Naive thymus-derived CD4-positive, alpha-beta T cell (primary cell): ENCODE results near the gene FAM110A. TPM values are rescaled to one million over a fixed set of nuclear protein-coding genes. Genes with fewer than 3 reads are reported as not detected.
A peak's percentile ranks its signal among the peaks of the same experiment; 100 is the strongest.

Experiments used
- ATAC-seq: fragments of 150-1000 bp; cut with Tn5 transposase; 2 replicates; pipeline ENCODE4 v1.10.0; 2021; ENCODE audit warnings: mild to moderate bottlenecking, moderate library complexity
- CTCF ChIA-PET: fragments of 350-600 bp; sonication (Branson Sonifier 250); formaldehyde crosslinking; loops from one replicate; lab custom pipeline; 2021; ENCODE audit warnings: antibody characterized with exemption; lab: Charles Lee
- POLR2A ChIA-PET: fragments of 350-600 bp; sonication (Branson Sonifier 250); formaldehyde crosslinking; loops from one replicate; lab custom pipeline; 2021; ENCODE audit warnings: antibody characterized with exemption, inconsistent platforms; lab: Charles Lee
- DNase-seq, 9 donors: peaks; one replicate each; pipeline versions ENCODE4 v3.0.0 to v3.0.0-alpha.2; 2020 to 2022; ENCODE audit warnings: mixed read lengths in 1 of 9
- H3K27ac ChIP-seq: one replicate; pipeline ENCODE4 v1.7.0; 2013; ENCODE audit warnings: mild to moderate bottlenecking, low read depth, low read length, moderate library complexity
- H3K27me3 ChIP-seq, 2 donors: one replicate each; pipeline ENCODE4 v1.7.0; 2013; ENCODE audit warnings: low read length in 2 of 2, mild to moderate bottlenecking in 2 of 2, moderate library complexity in 2 of 2; ENCODE audit not compliant: control insufficient read depth in 2 of 2, insufficient read depth in 2 of 2
- H3K36me3 ChIP-seq, 3 experiments: 1 replicate in 2 of 3; 2 replicates in 1 of 3; pipeline ENCODE4 v1.7.0; 2013; ENCODE audit warnings: low read length in 3 of 3, mild to moderate bottlenecking in 3 of 3, moderate library complexity in 1 of 3; ENCODE audit not compliant: insufficient read depth in 3 of 3, control insufficient read depth in 2 of 3
- H3K4me1 ChIP-seq, 2 donors: one replicate each; pipeline ENCODE4 v1.7.0; 2013; ENCODE audit warnings: low read length in 2 of 2, mild to moderate bottlenecking in 2 of 2, moderate library complexity in 1 of 2; ENCODE audit not compliant: control insufficient read depth in 2 of 2, insufficient read depth in 2 of 2
- H3K4me3 ChIP-seq: 2 replicates; pipeline ENCODE4 v1.7.0; 2013; ENCODE audit warnings: mild to moderate bottlenecking, low read length
- H3K9me3 ChIP-seq, 3 experiments: 1 replicate in 2 of 3; 2 replicates in 1 of 3; pipeline ENCODE4 v1.7.0; 2013; ENCODE audit warnings: low read length in 3 of 3; ENCODE audit not compliant: control insufficient read depth in 2 of 3
- H3K27ac Mint-ChIP-seq, 9 donors: one replicate each; pipeline ENCODE4 v1.8.0; 2020 to 2022; ENCODE audit warnings: mixed read lengths in 9 of 9, mild to moderate bottlenecking in 8 of 9, moderate library complexity in 5 of 9, inconsistent platforms in 2 of 9
- H3K27me3 Mint-ChIP-seq, 5 donors: one replicate each; pipeline ENCODE4 v1.8.0; 2021 to 2022; ENCODE audit warnings: mixed read lengths in 5 of 5, mild to moderate bottlenecking in 1 of 5
- H3K36me3 Mint-ChIP-seq, 5 donors: one replicate each; pipeline ENCODE4 v1.8.0; 2020 to 2022; ENCODE audit warnings: mixed read lengths in 5 of 5, mild to moderate bottlenecking in 3 of 5, inconsistent platforms in 1 of 5
- H3K4me1 Mint-ChIP-seq, 7 donors: one replicate each; pipeline ENCODE4 v1.8.0; 2020 to 2022; ENCODE audit warnings: mixed read lengths in 7 of 7, mild to moderate bottlenecking in 3 of 7, inconsistent platforms in 1 of 7
- H3K4me3 Mint-ChIP-seq, 10 donors: one replicate each; pipeline ENCODE4 v1.8.0; 2020 to 2022; ENCODE audit warnings: mild to moderate bottlenecking in 10 of 10, mixed read lengths in 10 of 10, moderate library complexity in 6 of 10, inconsistent platforms in 2 of 10
- H3K9me3 Mint-ChIP-seq, 11 donors: one replicate each; pipeline ENCODE4 v1.8.0; 2020 to 2022; ENCODE audit warnings: mixed read lengths in 11 of 11, mild to moderate bottlenecking in 4 of 11, inconsistent platforms in 1 of 11, moderate library complexity in 1 of 11
- intact Hi-C, 2 donors: fragments of 100-400 bp; cut with micrococcal nuclease; formaldehyde crosslinking; loops; one replicate each; pipeline ENCODE4 v1.15.1; 2023
- polyA plus RNA-seq, 2 donors: library from polyadenylated mRNA; unstranded; fragments of 300-500 nt; fragmentation: Illumina TruSeq; gene quantifications; one replicate each; pipeline ENCODE4 v1.2.3, GENCODE V29; 2021
- total RNA-seq, 6 experiments: library from RNA in 5 of 6; stranded (reverse) in 5 of 6; gene quantifications; 1 replicate in 5 of 6; 2 replicates in 1 of 6; pipeline ENCODE4 v1.2.3 and lab custom pipeline; 2021 to 2026

The FAM110A gene
- total and polyA plus RNA-seq, 7 experiments from 2014 or later: 6.6 to 47.4 (median 23.4) TPM

DNA sequence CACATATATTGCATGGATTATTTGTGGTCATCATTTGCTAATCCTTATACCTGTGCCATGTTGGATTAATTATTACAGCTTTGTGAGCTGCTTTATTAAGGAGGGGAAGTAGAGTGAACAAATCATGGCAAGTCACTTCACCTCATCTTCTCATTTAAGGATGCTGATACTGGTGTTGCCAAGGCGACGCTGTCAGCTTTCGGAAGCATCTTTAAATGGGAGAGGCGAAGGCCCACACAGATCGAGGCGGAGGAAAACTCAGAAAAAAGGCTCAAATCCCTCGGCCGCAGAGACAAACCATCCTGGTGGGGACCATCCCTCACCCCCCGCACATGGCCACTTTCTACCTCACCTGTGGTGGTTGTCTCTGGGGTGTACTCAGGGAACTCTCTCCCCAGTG, 34.8 kb downstream of the FAM110A start:
- ChIA-PET POLR2A (no interaction called here), CTCF (no interaction called here)
- Mint-ChIP-seq H3K4me1 (peaks cover 0 to 6% (median under 1%) of the 10 kb centered on the region in 7 donors), H3K36me3 (peaks cover 0 to 2% (median 0%) of the 10 kb centered on the region in 5 donors), H3K27me3 (peaks cover 0 to 7% (median under 1%) of the 10 kb centered on the region in 5 donors), H3K4me3 (no peak overlapping the region), H3K27ac (peak overlapping the region in 1 of 9 donors; percentile 65), H3K9me3 (peaks cover 0 to 2% (median 0%) of the 10 kb centered on the region in 11 donors)
- Histone ChIP-seq H3K27ac (no peak overlapping the region), H3K4me3 (no peak overlapping the region), H3K9me3 (no peaks in the 10 kb centered on the region), H3K27me3 (no peaks in the 10 kb centered on the region), H3K4me1 (no peaks in the 10 kb centered on the region), H3K36me3 (no peaks in the 10 kb centered on the region)
- intact Hi-C loops: no loop called here
- ATAC-seq (no peak), DNase-seq (no peak)

DNA sequence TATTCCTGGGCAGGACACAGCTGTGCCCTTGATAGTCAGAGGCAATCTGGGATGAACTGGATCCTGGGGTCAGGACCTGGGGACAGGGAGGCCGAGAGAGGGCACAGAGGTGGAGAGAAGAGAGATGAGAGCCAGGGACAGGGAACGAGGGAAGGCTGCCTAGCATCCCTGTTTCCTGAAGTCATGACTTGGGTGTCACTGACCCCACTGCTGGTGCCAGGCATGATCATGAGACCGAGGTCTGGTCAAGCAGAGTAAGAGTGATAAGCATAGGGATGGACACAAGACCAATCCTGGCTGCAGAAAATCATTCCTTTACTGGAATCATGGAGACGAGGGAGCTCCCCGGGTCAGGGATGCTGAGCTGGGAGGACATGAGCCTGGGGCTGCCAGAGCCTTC, 36.1 kb downstream of the FAM110A start:
- no peak for ATAC-seq
- Histone ChIP-seq H3K36me3 (no peaks in the 10 kb centered on the region), H3K27me3 (no peaks in the 10 kb centered on the region), H3K4me1 (no peaks in the 10 kb centered on the region), H3K4me3 (no peak overlapping the region), H3K9me3 (no peaks in the 10 kb centered on the region), H3K27ac (no peak overlapping the region)
- Mint-ChIP-seq H3K4me1 (peaks cover 0 to 7% (median 4%) of the 10 kb centered on the region in 7 donors), H3K27ac (no peak overlapping the region), H3K9me3 (peaks cover 0 to 2% (median 0%) of the 10 kb centered on the region in 11 donors), H3K4me3 (no peak overlapping the region), H3K36me3 (peaks cover 0 to 6% (median 0%) of the 10 kb centered on the region in 5 donors), H3K27me3 (peaks cover 0 to 7% (median 5%) of the 10 kb centered on the region in 5 donors)
- ChIA-PET POLR2A (no interaction called here), CTCF (no interaction called here)
- intact Hi-C loops: no loop called here
- no peak for DNase-seq

DNA sequence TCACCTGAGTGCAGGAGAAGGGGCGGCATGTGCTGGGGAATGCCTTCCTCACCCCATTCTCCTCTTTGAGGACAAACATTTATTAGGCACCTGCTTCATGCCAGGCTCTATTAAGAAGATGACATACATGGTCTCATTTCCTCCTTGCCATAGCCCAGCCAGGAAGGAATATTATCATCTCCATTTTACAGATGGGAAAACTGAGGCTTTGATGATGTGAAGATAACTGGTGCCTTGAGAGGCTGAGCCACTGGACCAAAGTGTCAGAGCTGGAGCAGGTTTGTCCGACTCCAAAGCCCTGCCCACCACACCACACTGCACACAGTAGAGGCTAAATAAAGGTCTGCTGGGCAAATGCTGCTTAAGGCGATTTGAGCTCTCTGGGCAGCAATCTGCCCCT, 37.2 kb downstream of the FAM110A start:
- no peak for ATAC-seq
- Histone ChIP-seq H3K36me3 (no peaks in the 10 kb centered on the region), H3K9me3 (no peaks in the 10 kb centered on the region), H3K27me3 (no peaks in the 10 kb centered on the region), H3K4me1 (no peaks in the 10 kb centered on the region), H3K27ac (no peak overlapping the region), H3K4me3 (no peak overlapping the region)
- intact Hi-C loops: no loop called here
- peak overlapping the region in 1 of 9 donors; percentile 45 for H3K27ac Mint-ChIP-seq
- POLR2A ChIA-PET: no interaction called here
- peaks cover 0 to 6% (median 0%) of the 10 kb centered on the region in 5 donors for H3K36me3 Mint-ChIP-seq
- peaks cover 0 to 7% (median 4%) of the 10 kb centered on the region in 7 donors for H3K4me1 Mint-ChIP-seq
- DNase-seq: no peak
- H3K4me3 Mint-ChIP-seq: no peak overlapping the region
- H3K9me3 Mint-ChIP-seq: peaks cover 0 to 2% (median 0%) of the 10 kb centered on the region in 11 donors
- CTCF ChIA-PET: no interaction called here
- peaks cover 0 to 6% (median 5%) of the 10 kb centered on the region in 5 donors for H3K27me3 Mint-ChIP-seq

DNA sequence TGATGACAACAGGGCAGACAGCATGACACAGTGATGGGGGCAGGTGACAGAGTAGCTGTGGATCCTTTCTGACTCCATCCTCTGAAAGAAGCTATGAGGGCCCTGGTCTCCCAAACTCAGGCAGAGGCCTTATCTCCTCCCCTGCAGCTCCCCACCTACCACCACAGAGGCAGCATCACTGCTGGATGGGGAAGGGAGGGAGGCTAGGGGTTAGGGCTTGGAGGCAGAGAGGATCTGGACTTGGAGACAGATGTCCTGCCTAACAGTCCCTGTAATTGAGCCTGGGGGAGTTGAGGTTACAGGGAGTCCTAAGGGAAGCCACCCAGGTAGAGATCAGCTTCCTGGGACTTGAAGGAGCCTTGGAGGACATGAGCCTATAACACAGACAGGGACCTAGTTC, 37.9 kb downstream of the FAM110A start:
- ChIA-PET POLR2A (no interaction called here), CTCF (no interaction called here)
- H3K9me3 Mint-ChIP-seq: peaks cover 0 to 2% (median 0%) of the 10 kb centered on the region in 11 donors
- H3K4me1 Mint-ChIP-seq: peaks cover 0 to 7% (median 4%) of the 10 kb centered on the region in 7 donors
- H3K27me3 ChIP-seq: no peaks in the 10 kb centered on the region
- no peak overlapping the region for H3K4me3 Mint-ChIP-seq
- DNase-seq (no peak), ATAC-seq (no peak)
- no peak overlapping the region for H3K27ac Mint-ChIP-seq
- no peaks in the 10 kb centered on the region for H3K36me3 ChIP-seq
- no peak overlapping the region for H3K4me3 ChIP-seq
- no peaks in the 10 kb centered on the region for H3K9me3 ChIP-seq
- peaks cover 0 to 6% (median 0%) of the 10 kb centered on the region in 5 donors for H3K36me3 Mint-ChIP-seq
- no peak overlapping the region for H3K27ac ChIP-seq
- peaks cover 0 to 6% (median 5%) of the 10 kb centered on the region in 5 donors for H3K27me3 Mint-ChIP-seq
- H3K4me1 ChIP-seq: no peaks in the 10 kb centered on the region
- intact Hi-C loops: no loop called here

DNA sequence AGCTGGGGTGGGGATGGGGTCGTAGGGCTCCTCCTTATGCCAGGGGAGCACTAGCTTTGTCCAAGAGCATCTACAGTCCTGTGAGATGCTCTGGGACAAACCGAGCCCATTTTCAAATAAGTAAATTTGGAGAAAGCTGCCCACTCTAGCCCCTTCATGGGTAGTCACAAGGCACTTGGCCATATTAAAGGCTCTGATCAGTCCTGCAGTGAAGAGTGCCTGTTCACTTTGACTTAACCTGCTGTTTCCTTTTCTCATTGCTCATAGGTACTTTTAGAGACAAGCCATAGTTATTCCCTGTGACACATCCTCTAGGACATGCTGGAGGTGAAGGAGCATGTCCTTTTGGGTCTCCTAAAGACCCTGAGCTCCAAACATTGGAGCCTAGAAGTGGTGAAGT, 38.4 kb downstream of the FAM110A start:
- peaks cover 0 to 7% (median 4%) of the 10 kb centered on the region in 7 donors for H3K4me1 Mint-ChIP-seq
- ChIA-PET CTCF (interaction anchor here (0.7 kb wide), 1 partner anchor 76 kb away, joined by 3 read pairs; no protein-coding TSS in a partner anchor), POLR2A (no interaction called here)
- H3K9me3 Mint-ChIP-seq: peaks cover 0 to 2% (median 0%) of the 10 kb centered on the region in 11 donors
- Histone ChIP-seq H3K36me3 (no peaks in the 10 kb centered on the region), H3K4me3 (no peak overlapping the region), H3K4me1 (no peaks in the 10 kb centered on the region), H3K27ac (no peak overlapping the region), H3K27me3 (no peaks in the 10 kb centered on the region), H3K9me3 (no peaks in the 10 kb centered on the region)
- no peak for ATAC-seq
- no peak overlapping the region for H3K4me3 Mint-ChIP-seq
- intact Hi-C loops: no loop called here
- peaks cover 0 to 6% (median 5%) of the 10 kb centered on the region in 5 donors for H3K27me3 Mint-ChIP-seq
- no peak for DNase-seq
- peaks cover 0 to 6% (median 0%) of the 10 kb centered on the region in 5 donors for H3K36me3 Mint-ChIP-seq
- H3K27ac Mint-ChIP-seq: no peak overlapping the region

DNA sequence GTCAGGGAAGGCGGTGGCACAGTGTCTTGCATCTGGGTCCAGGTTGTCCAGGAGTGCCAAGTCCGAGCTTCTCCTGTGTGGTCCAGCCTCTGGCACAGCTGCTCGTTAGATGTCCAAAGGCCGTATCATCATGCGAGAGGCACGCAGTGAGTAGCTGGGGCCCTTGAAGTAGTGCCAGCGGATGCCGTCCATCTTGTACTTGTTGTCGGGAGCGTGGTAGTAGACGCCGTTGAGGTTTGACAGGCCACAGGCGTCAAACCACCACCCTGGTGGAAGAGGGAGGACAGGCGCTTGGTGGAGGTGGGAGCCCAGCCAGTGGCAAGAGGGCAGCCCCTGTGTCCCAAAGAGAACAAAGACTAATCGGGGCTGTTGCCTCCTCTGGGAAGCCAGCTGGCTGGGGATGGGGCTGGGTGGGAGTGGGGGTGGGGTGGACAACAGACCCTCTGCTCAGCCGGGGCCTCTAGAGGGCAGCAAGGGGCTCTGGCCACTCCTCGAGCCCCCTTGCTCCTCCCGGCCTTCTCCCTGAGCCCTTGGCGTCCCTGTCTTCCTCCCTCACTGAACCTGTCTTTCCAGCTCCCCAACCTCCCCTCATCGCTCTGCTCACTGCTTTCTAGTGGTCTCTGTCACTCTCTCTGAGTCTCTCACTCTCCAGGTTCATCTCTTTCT, 39.5 kb downstream of the FAM110A start:
- no peak overlapping the region for H3K4me3 Mint-ChIP-seq
- H3K4me1 Mint-ChIP-seq: peaks cover 0 to 7% (median 4%) of the 10 kb centered on the region in 7 donors
- ChIA-PET POLR2A (no interaction called here), CTCF (interaction anchor here (0.7 kb wide), 1 partner anchor 75 kb away, joined by 3 read pairs; no protein-coding TSS in a partner anchor)
- DNase-seq: no peak
- Histone ChIP-seq H3K9me3 (no peaks in the 10 kb centered on the region), H3K27ac (no peak overlapping the region), H3K4me3 (no peak overlapping the region), H3K4me1 (no peaks in the 10 kb centered on the region), H3K27me3 (no peaks in the 10 kb centered on the region), H3K36me3 (no peaks in the 10 kb centered on the region)
- H3K36me3 Mint-ChIP-seq: peaks cover 0 to 6% (median 0%) of the 10 kb centered on the region in 5 donors
- intact Hi-C loops: no loop called here
- H3K27me3 Mint-ChIP-seq: peaks cover 0 to 6% (median 5%) of the 10 kb centered on the region in 5 donors
- H3K27ac Mint-ChIP-seq: no peak overlapping the region
- H3K9me3 Mint-ChIP-seq: peaks cover 0 to 2% (median 0%) of the 10 kb centered on the region in 11 donors
- no peak for ATAC-seq
